H1 (cell line): ENCODE results near the gene GMPR. TPM values are rescaled to one million over a fixed set of nuclear protein-coding genes. Genes with fewer than 3 reads are reported as not detected.

Experiments used
- CTCF ChIA-PET: fragments of 300-600 bp; sonication (Branson Sonifier 250); formaldehyde crosslinking; loops from one replicate; lab custom pipeline; 2021; ENCODE audit not compliant: partially characterized antibody; lab: Charles Lee
- POLR2A ChIA-PET: fragments of 300-600 bp; sonication (Branson Sonifier 250); formaldehyde crosslinking; loops from one replicate; lab custom pipeline; 2021; ENCODE audit warnings: inconsistent platforms; ENCODE audit not compliant: partially characterized antibody; lab: Charles Lee
- DNase-seq, 2 experiments: peaks; one replicate each; pipeline versions ENCODE4 v3.0.0 to v3.0.0-alpha.2; 2010 to 2022; ENCODE audit warnings: low spot score in 2 of 2, low read depth in 1 of 2, mixed read lengths in 1 of 2
- FAIRE-seq: peaks from 2 replicates; lab custom pipeline; 2011; peaks lifted over from hg19 to GRCh38; lab: Jason Lieb, UNC
- H2AFZ ChIP-seq: 2 replicates; pipeline ENCODE4 v1.8.1; 2012; ENCODE audit warnings: low read length, inconsistent platforms
- H2AK5ac ChIP-seq: 2 replicates; pipeline ENCODE4 v1.6.1; 2013; ENCODE audit warnings: low read depth, low read length
- H2BK120ac ChIP-seq: replicated peaks from 2 replicates; pipeline ENCODE3; 2013; ENCODE audit warnings: low read depth, low read length, inconsistent platforms
- H2BK12ac ChIP-seq: 2 replicates; pipeline ENCODE4 v1.6.1; 2013; ENCODE audit warnings: low read depth, low read length
- H2BK15ac ChIP-seq: 2 replicates; pipeline ENCODE4 v1.6.1; 2013; ENCODE audit warnings: low read length
- H2BK20ac ChIP-seq: 2 replicates; pipeline ENCODE4 v1.6.1; 2013; ENCODE audit warnings: low read length
- H2BK5ac ChIP-seq: 2 replicates; pipeline ENCODE4 v1.6.1; 2013; ENCODE audit warnings: low read depth, low read length
- H3K14ac ChIP-seq: 2 replicates; pipeline ENCODE4 v1.6.1; 2013; ENCODE audit warnings: inconsistent platforms; ENCODE audit not compliant: insufficient read length
- H3K18ac ChIP-seq: 2 replicates; pipeline ENCODE4 v1.6.1; 2013; ENCODE audit warnings: low read length; ENCODE audit errors: extremely low read depth
- H3K23ac ChIP-seq: 2 replicates; pipeline ENCODE4 v1.6.1; 2013; ENCODE audit warnings: inconsistent platforms; ENCODE audit not compliant: insufficient read length
- H3K23me2 ChIP-seq: 2 replicates; pipeline ENCODE4 v1.6.1; 2013; ENCODE audit warnings: low read depth, low read length
- H3K27ac ChIP-seq: 2 replicates; pipeline ENCODE4 v1.6.1; 2011; ENCODE audit warnings: low read depth, low read length, inconsistent platforms
- H3K27me3 ChIP-seq, 4 experiments: replicated peaks in 1 of 4; 1 replicate in 1 of 4; 2 replicates in 3 of 4; pipeline versions ENCODE4 v1.6.1 to v1.8.1; 2011 to 2013; ENCODE audit warnings: low read length in 3 of 4, mild to moderate bottlenecking in 3 of 4, inconsistent platforms in 2 of 4, mixed read lengths in 2 of 4, moderate library complexity in 1 of 4; ENCODE audit not compliant: control insufficient read depth in 3 of 4, insufficient read depth in 3 of 4; ENCODE audit errors: extremely low read depth in 1 of 4
- H3K36me3 ChIP-seq, 4 experiments: 2 replicates each; pipeline versions ENCODE4 v1.6.1 to v1.8.1; 2011 to 2013; ENCODE audit warnings: mild to moderate bottlenecking in 4 of 4, low read length in 3 of 4, moderate library complexity in 2 of 4, control low read depth in 1 of 4, inconsistent platforms in 1 of 4; ENCODE audit not compliant: insufficient read depth in 4 of 4, control insufficient read depth in 2 of 4
- H3K4ac ChIP-seq: replicated peaks from 2 replicates; pipeline ENCODE3; 2013; ENCODE audit warnings: low read length, low read depth, mixed read lengths, inconsistent platforms; ENCODE audit not compliant: insufficient read length
- H3K4me1 ChIP-seq, 4 experiments: replicated peaks in 1 of 4; 1 replicate in 1 of 4; 2 replicates in 3 of 4; pipeline versions ENCODE4 v1.6.1 to v1.8.1; 2011 to 2013; ENCODE audit warnings: low read length in 3 of 4, inconsistent platforms in 2 of 4, mixed read lengths in 1 of 4; ENCODE audit not compliant: insufficient read depth in 4 of 4, control insufficient read depth in 3 of 4
- H3K4me2 ChIP-seq, 2 experiments: 2 replicates each; pipeline versions ENCODE4 v1.6.1 to v1.8.1; 2011 to 2013; ENCODE audit warnings: low read depth in 2 of 2, low read length in 2 of 2, control low read depth in 1 of 2, inconsistent platforms in 1 of 2, mild to moderate bottlenecking in 1 of 2; ENCODE audit not compliant: insufficient read depth in 1 of 2
- H3K4me3 ChIP-seq, 4 experiments: fragments of 200-600, 300-600 bp in 1 of 4; sonication (generic), shearing (Covaris generic), sonication (Bioruptor Twin) in 1 of 4; 2 replicates each; pipeline versions ENCODE4 v1.5.1 to v1.8.1; 2011 to 2016; ENCODE audit warnings: low read length in 4 of 4, low read depth in 3 of 4, control low read depth in 2 of 4, inconsistent platforms in 2 of 4, mild to moderate bottlenecking in 2 of 4, mixed read lengths in 1 of 4, moderate library complexity in 1 of 4; ENCODE audit not compliant: insufficient read depth in 2 of 4; ENCODE audit errors: extremely low read depth in 1 of 4
- H3K56ac ChIP-seq: replicated peaks from 2 replicates; pipeline ENCODE3; 2013; ENCODE audit warnings: low read depth, mild to moderate bottlenecking, mixed read lengths, low read length, inconsistent platforms; ENCODE audit not compliant: insufficient read length
- H3K79me1 ChIP-seq: 2 replicates; pipeline ENCODE4 v1.6.1; 2013; ENCODE audit warnings: low read depth, low read length, control low read depth
- H3K79me2 ChIP-seq, 2 experiments: 2 replicates each; pipeline versions ENCODE4 v1.6.1 to v1.8.1; 2012 to 2013; ENCODE audit warnings: low read length in 2 of 2, mild to moderate bottlenecking in 2 of 2, inconsistent platforms in 1 of 2; ENCODE audit not compliant: insufficient read depth in 2 of 2, control insufficient read depth in 1 of 2
- H3K9ac ChIP-seq, 4 experiments: replicated peaks in 1 of 4; 1 replicate in 1 of 4; 2 replicates in 3 of 4; pipeline versions ENCODE4 v1.6.1 to v1.8.1; 2011 to 2013; ENCODE audit warnings: low read depth in 3 of 4, low read length in 3 of 4, control low read depth in 2 of 4, mild to moderate bottlenecking in 2 of 4, moderate library complexity in 2 of 4, inconsistent platforms in 1 of 4; ENCODE audit errors: extremely low read depth in 1 of 4
- H3K9me3 ChIP-seq, 2 experiments: 2 replicates each; pipeline versions ENCODE4 v1.6.1 to v1.8.1; 2012 to 2013; ENCODE audit warnings: mild to moderate bottlenecking in 2 of 2, moderate library complexity in 2 of 2, control low read depth in 1 of 2, inconsistent platforms in 1 of 2, low read depth in 1 of 2, low read length in 1 of 2, mixed read lengths in 1 of 2; ENCODE audit not compliant: insufficient read depth in 2 of 2
- H4K20me1 ChIP-seq, 2 experiments: replicated peaks in 1 of 2; 2 replicates each; pipeline versions ENCODE3 to v1.8.1; 2011 to 2013; ENCODE audit warnings: inconsistent platforms in 2 of 2, low read length in 2 of 2, mild to moderate bottlenecking in 1 of 2; ENCODE audit not compliant: insufficient read depth in 2 of 2, control insufficient read depth in 1 of 2
- H4K5ac ChIP-seq: 2 replicates; pipeline ENCODE4 v1.6.1; 2013; ENCODE audit warnings: low read length, low read depth, mixed read lengths, inconsistent platforms; ENCODE audit not compliant: insufficient read length
- H4K8ac ChIP-seq: 2 replicates; pipeline ENCODE4 v1.8.0; 2013; ENCODE audit warnings: mild to moderate bottlenecking, moderate library complexity, low read length, inconsistent platforms; ENCODE audit not compliant: insufficient read depth; ENCODE audit errors: extremely low read depth
- H4K91ac ChIP-seq: replicated peaks from 2 replicates; pipeline ENCODE3; 2013; ENCODE audit warnings: low read length, mixed read lengths, inconsistent platforms; ENCODE audit not compliant: insufficient read length
- ASH2L ChIP-seq: fragments of 200-600, 300-600 bp; sonication (generic); IDR thresholded peaks from one replicate; pipeline ENCODE4 v1.7.1; 2017; ENCODE audit warnings: low read length
- BACH1 ChIP-seq: IDR thresholded peaks from 2 replicates; pipeline ENCODE4 v1.6.1; 2012; ENCODE audit warnings: low read length, improper control_type of control experiment
- E2F6 ChIP-seq: IDR thresholded peaks from 2 replicates; pipeline ENCODE4 v1.6.1; 2012; ENCODE audit warnings: inconsistent platforms
- EP300 ChIP-seq, 2 experiments: IDR thresholded peaks; 1 replicate in 1 of 2; 2 replicates in 1 of 2; pipeline ENCODE4 v1.6.1; 2011 to 2012; ENCODE audit warnings: low read depth in 2 of 2, low read length in 2 of 2, mild to moderate bottlenecking in 2 of 2, borderline replicate concordance in 1 of 2, inconsistent platforms in 1 of 2, moderate library complexity in 1 of 2
- KDM1A ChIP-seq: fragments of 200-600, 300-600 bp; sonication (generic); IDR thresholded peaks from 2 replicates; pipeline ENCODE4 v1.7.1; 2016; ENCODE audit warnings: mild to moderate bottlenecking, low read length, borderline replicate concordance
- KDM5A ChIP-seq: fragments of 200-600 bp; IDR thresholded peaks from 2 replicates; pipeline ENCODE4 v1.7.1; 2012; ENCODE audit warnings: mild to moderate bottlenecking, low read length, inconsistent platforms, mixed read lengths
- POLR2AphosphoS5 ChIP-seq: IDR thresholded peaks from 2 replicates; pipeline ENCODE4 v1.6.1; 2011; ENCODE audit warnings: low read depth, low read length
- SIX5 ChIP-seq: IDR thresholded peaks from 2 replicates; pipeline ENCODE4 v1.6.1; 2011; ENCODE audit warnings: mild to moderate bottlenecking, low read depth, low read length
- SP2 ChIP-seq: IDR thresholded peaks from 2 replicates; pipeline ENCODE4 v1.6.1; 2012; ENCODE audit warnings: mild to moderate bottlenecking, low read length, inconsistent platforms
- SP4 ChIP-seq: IDR thresholded peaks from 2 replicates; pipeline ENCODE4 v1.6.1; 2012; ENCODE audit warnings: low read length, inconsistent platforms
- TEAD4 ChIP-seq: IDR thresholded peaks from 2 replicates; pipeline ENCODE4 v1.6.1; 2012; ENCODE audit warnings: low read depth, low read length, inconsistent platforms, mixed read lengths
- WGBS, 2 experiments: shearing (Covaris generic) in 1 of 2; methylation state at CpG; one replicate each; pipeline versions ENCODE4 v1.1.6 to v1.1.7; 2013 to 2015; ENCODE audit warnings: low lambda C conversion rate in 2 of 2, mixed read lengths in 2 of 2, inconsistent platforms in 1 of 2, low coverage in 1 of 2, missing lambda C conversion rate in 1 of 2; ENCODE audit not compliant: insufficient replicate concordance in 2 of 2, insufficient coverage in 1 of 2, insufficient read length in 1 of 2; ENCODE audit errors: extremely low coverage in 1 of 2, missing lambda C conversion rate in 1 of 2; 5-methylcytosine and 5-hydroxymethylcytosine counted together
- polyA plus RNA-seq, 7 experiments: library from polyadenylated mRNA; depleted of rRNA in 3 of 7; stranded (reverse) in 5 of 7; unstranded in 2 of 7; fragments of >200 nt in 5 of 7; fragments of 200-250 nt in 2 of 7; gene quantifications; 1 replicate in 5 of 7; 2 replicates in 1 of 7; 4 replicates in 1 of 7; pipeline versions ENCODE4 v1.2.1 to v1.2.3, GENCODE V29; 2011 to 2013; ENCODE audit warnings: missing spikeins in 2 of 7, mixed read lengths in 2 of 7
- total RNA-seq: library from RNA; stranded (reverse); fragmentation: NEBNext Ultra II Directional; extraction: Animal tissue kit (Norgen Biotek cat#: 25700); gene quantifications from 2 replicates; pipeline ENCODE4 v1.2.1, GENCODE V29; 2021

The GMPR gene
- total and polyA plus RNA-seq, 2 of the 8 experiments (the other 6 are each of a cell fraction or from before 2014, with no cell fraction given) = 0.99 to 1.2 TPM

DNA sequence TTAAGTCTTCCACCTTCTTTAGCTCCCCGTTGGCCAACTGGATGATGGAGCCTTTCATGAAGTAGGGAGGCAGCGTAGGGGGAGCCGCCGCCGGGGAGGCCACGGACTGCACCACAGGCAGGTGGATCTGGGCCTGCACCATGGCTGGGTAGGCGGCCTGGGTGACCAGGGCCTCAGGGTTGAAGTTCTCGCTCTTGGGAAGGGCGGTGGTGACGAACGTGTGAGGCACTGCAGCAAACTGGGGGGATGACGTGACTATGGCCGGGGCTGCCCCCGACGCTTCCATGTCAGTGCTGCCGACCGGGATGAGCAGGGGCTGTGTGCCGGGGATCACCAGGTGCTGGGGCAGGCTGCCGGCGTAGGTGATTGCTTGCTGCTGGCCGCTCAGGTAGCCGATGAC lies 88.1 kb downstream of the GMPR start:
- H3K9ac ChIP-seq = no peak overlapping the region
- no peaks in the 10 kb centered on the region for H3K23me2 ChIP-seq
- 98% methylated on average over 19 of the region's 22 CpGs; no CpG with 5 or more reads in 1 of the 2 experiments for WGBS, 2 experiments
- no peak overlapping the region for H2BK20ac ChIP-seq
- no peak for DNase-seq
- no peak overlapping the region for H2BK5ac ChIP-seq
- no peaks in the 10 kb centered on the region for H3K27me3 ChIP-seq
- H2BK12ac ChIP-seq = no peak overlapping the region
- H4K20me1 ChIP-seq = peaks cover 0 to 2% of the 10 kb centered on the region in 2 experiments
- no peak overlapping the region for H4K5ac ChIP-seq
- no peak overlapping the region for H3K14ac ChIP-seq
- TF ChIP-seq SP2 (no peak), POLR2AphosphoS5 (no peak), KDM5A (no peak), TEAD4 (no peak), ASH2L (no peak), BACH1 (no peak), EP300 (IDR thresholded peaks at IDR 0.05; ENCODE audit: borderline replicate concordance in 1 of 2, low read depth in 2 of 2, low read length in 2 of 2) (no peak), SIX5 (no peak), KDM1A (no peak), E2F6 (no peak), SP4 (no peak)
- no peak overlapping the region for H3K27ac ChIP-seq
- H3K23ac ChIP-seq = no peak overlapping the region
- CTCF ChIA-PET = no interaction called here
- FAIRE-seq = no peak
- no peak overlapping the region for H2BK120ac ChIP-seq
- H3K18ac ChIP-seq = no peak overlapping the region
- no peaks in the 10 kb centered on the region for H3K79me1 ChIP-seq
- no peak overlapping the region for H2AFZ ChIP-seq
- no peaks in the 10 kb centered on the region for H3K79me2 ChIP-seq
- H4K91ac ChIP-seq = no peak overlapping the region
- H3K4me2 ChIP-seq = no peak overlapping the region
- no peak overlapping the region for H2BK15ac ChIP-seq
- POLR2A ChIA-PET = no interaction called here
- no peak overlapping the region for H3K4ac ChIP-seq
- no peaks in the 10 kb centered on the region for H3K36me3 ChIP-seq
- no peak overlapping the region for H3K56ac ChIP-seq
- no peaks in the 10 kb centered on the region; a peak in 1 of 4 replicates for H3K9me3 ChIP-seq
- no peak overlapping the region for H2AK5ac ChIP-seq
- no peak overlapping the region for H3K4me3 ChIP-seq
- H4K8ac ChIP-seq = no peak overlapping the region
- peaks cover 3 to 8% (median 4%) of the 10 kb centered on the region in 4 experiments; a peak in 6 of 7 replicates for H3K4me1 ChIP-seq
